ENCODE results near the gene DND1.

Gene DND1

GRCh38 chr5:140690941-140691924, 17.9 kb upstream of the DND1 start, which contains the start of the genes HARS1 and HARS2:
Gene HARS1, minus strand, starts transcription at chr5:140691370. Its CDS starts 66 bp downstream, at chr5:140691304.
Gene HARS2, plus strand, starts transcription at chr5:140691455. Its CDS starts 194 bp downstream, at chr5:140691649.
- H3K4me3 ChIP-seq (ENCODE audit: low read length): peak within 1 kb of the TSS; percentile 98
- no peaks in the 10 kb centered on the region for H3K27me3 ChIP-seq (ENCODE audit: low read depth, low read length)
- H3K27ac ChIP-seq (ENCODE audit: low read length): peak within 1 kb of the TSS; percentile 44
- peak within 1 kb of the TSS; percentile 89 for H3K9ac ChIP-seq (ENCODE audit: low read length)
- peaks cover 39% of the 10 kb centered on the region for H3K79me2 ChIP-seq (ENCODE audit: low read length)
- H3K4me2 ChIP-seq (ENCODE audit: low read length): peak within 1 kb of the TSS; percentile 94
- H2AFZ ChIP-seq (ENCODE audit: low read depth, low read length): peak within 1 kb of the TSS; percentile 82
- no peaks in the 10 kb centered on the region for H4K20me1 ChIP-seq (ENCODE audit: insufficient read depth, low read length)
- H3K9me3 ChIP-seq (ENCODE audit: insufficient read depth, low read length): no peaks in the 10 kb centered on the region
- TF ChIP-seq EZH2phosphoT487 (IDR thresholded peaks at IDR 0.05; ENCODE audit: low read depth) (no peak), CTCF (IDR thresholded peaks at IDR 0.05; ENCODE audit: low read depth, low read length) (no peak)
- peaks cover 8% of the 10 kb centered on the region for H3K36me3 ChIP-seq (replicated peaks; ENCODE audit: low read depth, low read length)
- peaks cover 10% of the 10 kb centered on the region for H3K4me1 ChIP-seq (ENCODE audit: low read length)

- no peak for TF ChIP-seq CTCF (IDR thresholded peaks at IDR 0.05; ENCODE audit: low read depth, low read length)
- no peak for TF ChIP-seq EZH2phosphoT487 (IDR thresholded peaks at IDR 0.05; ENCODE audit: low read depth)
- peak overlapping the region; percentile 98 for H3K4me3 ChIP-seq (ENCODE audit: low read length)
- no peaks in the 10 kb centered on the region for H3K27me3 ChIP-seq (ENCODE audit: low read depth, low read length)
- no peaks in the 10 kb centered on the region for H4K20me1 ChIP-seq (ENCODE audit: insufficient read depth, low read length)
- peak overlapping the region; percentile 94 for H3K4me2 ChIP-seq (ENCODE audit: low read length)
- peaks cover 39% of the 10 kb centered on the region for H3K79me2 ChIP-seq (ENCODE audit: low read length)
- peaks cover 5% of the 10 kb centered on the region for H3K36me3 ChIP-seq (replicated peaks; ENCODE audit: low read depth, low read length)
- H3K27ac ChIP-seq (ENCODE audit: low read length): 0 out of 2 replicates have a peak overlapping the region, but pooled peaks have one; percentile 44
- H3K4me1 ChIP-seq (ENCODE audit: low read length): peaks cover 10% of the 10 kb centered on the region
- peak overlapping the region; percentile 89 for H3K9ac ChIP-seq (ENCODE audit: low read length)
- no peaks in the 10 kb centered on the region for H3K9me3 ChIP-seq (ENCODE audit: insufficient read depth, low read length)
- no peak overlapping the region; the same call in 1 of the 2 replicates for H2AFZ ChIP-seq (ENCODE audit: low read depth, low read length)
These were observed 17.1 kb upstream of the DND1 start for GRCh38 chr5:140690376-140690932.

GRCh38 chr5:140678993-140679392, 5.6 kb upstream of the DND1 start:
- Histone ChIP-seq H3K27ac (ENCODE audit: low read length) (no peak overlapping the region), H4K20me1 (ENCODE audit: insufficient read depth, low read length) (no peaks in the 10 kb centered on the region), H3K4me1 (ENCODE audit: low read length) (no peaks in the 10 kb centered on the region), H3K27me3 (ENCODE audit: low read depth, low read length) (no peaks in the 10 kb centered on the region), H3K9me3 (ENCODE audit: insufficient read depth, low read length) (no peaks in the 10 kb centered on the region), H3K4me3 (ENCODE audit: low read length) (no peak overlapping the region), H3K9ac (ENCODE audit: low read length) (no peak overlapping the region), H2AFZ (ENCODE audit: low read depth, low read length) (no peak overlapping the region), H3K4me2 (ENCODE audit: low read length) (no peak overlapping the region), H3K79me2 (ENCODE audit: low read length) (no peaks in the 10 kb centered on the region), H3K36me3 (replicated peaks; ENCODE audit: low read depth, low read length) (peaks cover 5% of the 10 kb centered on the region)
- TF ChIP-seq CTCF (IDR thresholded peaks at IDR 0.05; ENCODE audit: low read depth, low read length): no peak
- no peak for TF ChIP-seq EZH2phosphoT487 (IDR thresholded peaks at IDR 0.05; ENCODE audit: low read depth)

- TF ChIP-seq EZH2phosphoT487 (IDR thresholded peaks at IDR 0.05; ENCODE audit: low read depth) (no peak), CTCF (IDR thresholded peaks at IDR 0.05; ENCODE audit: low read depth, low read length) (no peak)
- H3K4me1 ChIP-seq (ENCODE audit: low read length): no peaks in the 10 kb centered on the region
- H3K36me3 ChIP-seq (replicated peaks; ENCODE audit: low read depth, low read length): peaks cover 5% of the 10 kb centered on the region
These were observed 4.6 kb upstream of the DND1 start for GRCh38 chr5:140677947-140678346.

More at GRCh38 chr5:140677947-140678346, 4.6 kb upstream of the DND1 start:
- H3K4me2 ChIP-seq (ENCODE audit: low read length): no peak overlapping the region
- H3K9me3 ChIP-seq (ENCODE audit: insufficient read depth, low read length): no peaks in the 10 kb centered on the region
- no peak overlapping the region for H2AFZ ChIP-seq (ENCODE audit: low read depth, low read length)
- H3K9ac ChIP-seq (ENCODE audit: low read length): no peak overlapping the region
- H3K4me3 ChIP-seq (ENCODE audit: low read length): no peak overlapping the region
- H3K79me2 ChIP-seq (ENCODE audit: low read length): no peaks in the 10 kb centered on the region
- H4K20me1 ChIP-seq (ENCODE audit: insufficient read depth, low read length): no peaks in the 10 kb centered on the region
- H3K27me3 ChIP-seq (ENCODE audit: low read depth, low read length): no peaks in the 10 kb centered on the region
- no peak overlapping the region for H3K27ac ChIP-seq (ENCODE audit: low read length)
